ENCODE results near the gene NKX1-1. TPM values are rescaled to one million over a fixed set of nuclear protein-coding genes. Genes with fewer than 3 reads are reported as not detected.

The NKX1-1 gene
- total RNA-seq, 2 donors from 2014 or later = not detected

GRCh38 chr4:1384675-1385372, 21.4 kb downstream of the NKX1-1 start:
- intact Hi-C loops (cut with DNase I) = no loop called here
- no peaks in the 10 kb centered on the region for H3K36me3 ChIP-seq
- DNase-seq = no peak
- no peak overlapping the region for H3K27ac ChIP-seq
- H3K9ac ChIP-seq (ENCODE audit: low read depth in 2 of 2, low read length in 2 of 2) = no peak overlapping the region
- H3K4me3 ChIP-seq = no peak overlapping the region
- H3K9me3 ChIP-seq = no peaks in the 10 kb centered on the region
- no peaks in the 10 kb centered on the region for H3K27me3 ChIP-seq
- TF ChIP-seq CTCF (IDR thresholded peaks at IDR 0.05) = no peak
- no peaks in the 10 kb centered on the region for H3K4me1 ChIP-seq

- no peak for DNase-seq
- no peak for TF ChIP-seq CTCF (IDR thresholded peaks at IDR 0.05)
- Histone ChIP-seq H3K4me3 (no peak overlapping the region), H3K9me3 (no peaks in the 10 kb centered on the region), H3K27ac (no peak overlapping the region), H3K36me3 (no peaks in the 10 kb centered on the region), H3K4me1 (no peaks in the 10 kb centered on the region), H3K27me3 (no peaks in the 10 kb centered on the region), H3K9ac (ENCODE audit: low read depth in 2 of 2, low read length in 2 of 2) (no peak overlapping the region)
- intact Hi-C loops (cut with DNase I) = no loop called here
Measured at GRCh38 chr4:1383728-1384591, 22.3 kb downstream of the NKX1-1 start.

- no peaks in the 10 kb centered on the region for H3K36me3 ChIP-seq
- H3K27me3 ChIP-seq = no peaks in the 10 kb centered on the region
- no peak overlapping the region for H3K9ac ChIP-seq (ENCODE audit: low read depth in 2 of 2, low read length in 2 of 2)
- no peaks in the 10 kb centered on the region for H3K9me3 ChIP-seq
- H3K27ac ChIP-seq = no peak overlapping the region
- DNase-seq = no peak
- no peak overlapping the region for H3K4me3 ChIP-seq
- intact Hi-C loops (cut with DNase I) = no loop called here
- no peak for TF ChIP-seq CTCF (IDR thresholded peaks at IDR 0.05)
- H3K4me1 ChIP-seq = no peaks in the 10 kb centered on the region
Measured at GRCh38 chr4:1382776-1383727, 23.2 kb downstream of the NKX1-1 start.

GRCh38 chr4:1381944-1382541, 24.2 kb downstream of the NKX1-1 start:
- DNase-seq = no peak

More at GRCh38 chr4:1381944-1382541, 24.2 kb downstream of the NKX1-1 start:
- no peaks in the 10 kb centered on the region for H3K27me3 ChIP-seq
- H3K9me3 ChIP-seq = no peaks in the 10 kb centered on the region
- H3K36me3 ChIP-seq = no peaks in the 10 kb centered on the region
- no peak for TF ChIP-seq CTCF (IDR thresholded peaks at IDR 0.05)
- no peaks in the 10 kb centered on the region for H3K4me1 ChIP-seq
- H3K4me3 ChIP-seq = no peak overlapping the region
- H3K9ac ChIP-seq (ENCODE audit: low read depth in 2 of 2, low read length in 2 of 2) = no peak overlapping the region
- H3K27ac ChIP-seq = no peak overlapping the region
- intact Hi-C loops (cut with DNase I) = no loop called here
